Skeletal muscle cell (primary cell): ENCODE data around the gene IRF2BPL.
A peak's percentile ranks its signal among the peaks of the same experiment; 100 is the strongest.

ENCODE experiments used
- DNase-seq: peaks from one replicate; pipeline ENCODE4 v3.0.0-alpha.2; 2010; ENCODE audit warnings: low read depth
- H3K4me3 ChIP-seq: 2 replicates; pipeline ENCODE4 v1.5.1; 2011; ENCODE audit warnings: low read depth, mild to moderate bottlenecking, control low read depth, low read length, moderate library complexity

IRF2BPL gene

DNA sequence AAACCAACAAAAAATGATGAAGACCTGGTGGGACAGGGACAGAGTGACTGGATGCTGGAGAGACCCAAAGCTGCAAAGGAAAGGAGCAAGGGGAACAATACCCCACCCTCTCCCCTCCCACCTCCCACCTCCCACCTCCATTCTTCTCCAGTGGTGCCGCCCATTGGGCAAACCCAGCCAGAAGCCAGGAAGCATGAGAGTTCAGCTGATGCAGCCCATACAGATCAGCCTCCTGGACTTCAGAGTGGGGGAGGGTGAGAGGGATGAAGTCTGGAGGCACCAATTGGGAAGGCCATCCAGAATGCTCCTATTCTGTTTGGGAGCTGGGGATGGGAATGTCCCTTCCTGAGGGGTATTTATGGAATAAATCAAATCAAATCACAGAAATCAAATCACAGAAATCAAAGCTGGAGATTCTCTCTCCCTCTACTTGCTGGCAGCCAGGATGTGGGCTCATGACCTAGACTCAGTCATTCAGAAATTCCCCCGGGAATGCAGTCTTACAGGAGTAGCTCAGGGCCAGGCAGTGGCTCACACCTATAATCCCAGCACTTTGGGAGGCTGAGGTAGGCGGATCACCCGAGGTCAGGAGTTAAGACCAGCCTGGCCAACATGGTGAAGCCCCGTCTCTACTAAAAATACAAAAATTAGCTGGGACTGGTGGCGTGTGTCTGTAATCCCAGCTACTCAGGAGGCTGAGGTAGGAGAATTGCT lies 31.1 kb downstream of the IRF2BPL start:
- DNase-seq = no peak
- H3K4me3 ChIP-seq = no peak overlapping the region

DNA sequence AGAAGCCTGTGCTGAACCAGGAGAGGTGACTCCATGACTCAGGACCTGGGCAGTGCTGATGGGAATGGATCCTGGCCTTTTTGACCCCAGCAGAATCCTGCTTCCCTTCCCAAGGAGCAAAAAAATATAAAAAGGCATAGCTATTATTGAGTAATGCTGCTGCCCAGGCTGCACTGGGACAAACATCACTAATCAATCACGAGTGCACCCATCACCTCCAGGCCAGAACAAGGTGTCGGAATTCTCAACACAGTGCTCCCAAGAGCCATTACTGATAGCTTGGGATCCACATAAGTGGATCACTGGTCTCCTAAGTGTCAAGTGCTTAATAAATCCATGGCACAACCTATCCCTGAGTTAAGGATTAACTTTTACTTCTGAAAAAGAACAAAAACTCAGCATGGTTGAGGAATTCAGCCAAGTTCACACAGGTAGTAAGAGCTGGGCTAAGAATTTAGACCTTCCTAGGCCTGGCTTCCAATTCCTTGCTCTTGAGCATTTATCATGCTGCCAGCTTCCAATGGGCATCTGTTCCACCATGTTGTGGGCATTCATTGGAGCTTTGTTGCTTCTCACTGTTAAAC lies 31.9 kb downstream of the IRF2BPL start:
- no peak for DNase-seq
- no peak overlapping the region for H3K4me3 ChIP-seq

DNA sequence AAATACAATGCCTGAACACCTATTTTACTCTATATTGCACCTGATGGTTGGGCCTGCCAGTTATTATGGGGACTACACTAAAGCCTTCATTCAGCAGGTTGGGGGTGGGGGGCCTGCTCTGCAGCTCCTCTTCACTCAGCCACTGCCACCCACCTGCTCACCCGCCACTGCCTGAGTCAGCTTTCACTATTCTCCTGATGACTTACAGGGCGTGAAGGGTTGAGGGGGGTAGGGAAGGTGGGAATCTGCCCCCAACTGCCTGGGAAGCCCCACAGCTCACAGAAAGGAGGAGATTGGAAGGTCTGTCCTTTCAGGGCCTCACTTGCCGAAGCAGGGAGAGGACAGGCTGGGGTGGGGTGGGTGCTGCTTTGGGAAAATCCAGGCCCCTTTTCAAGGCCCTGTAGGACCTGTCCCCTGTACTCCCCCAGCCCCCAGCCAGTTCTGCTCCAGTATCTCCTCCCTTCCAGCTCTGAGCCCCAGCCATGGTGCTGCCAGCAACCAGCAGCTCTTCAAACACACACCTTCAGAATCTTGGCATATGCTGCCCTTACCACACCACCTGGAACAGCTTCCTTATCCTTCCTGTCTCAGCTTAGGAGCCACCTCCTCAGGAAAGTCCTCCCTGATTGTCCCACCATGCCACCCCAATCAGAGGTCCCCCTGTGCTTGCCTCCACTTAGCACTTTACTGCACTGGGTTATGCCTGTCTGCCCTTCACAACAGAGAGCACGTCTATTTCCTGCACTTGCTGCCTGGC lies 33.1 kb downstream of the IRF2BPL start:
- no peak for DNase-seq
- no peak overlapping the region for H3K4me3 ChIP-seq

DNA sequence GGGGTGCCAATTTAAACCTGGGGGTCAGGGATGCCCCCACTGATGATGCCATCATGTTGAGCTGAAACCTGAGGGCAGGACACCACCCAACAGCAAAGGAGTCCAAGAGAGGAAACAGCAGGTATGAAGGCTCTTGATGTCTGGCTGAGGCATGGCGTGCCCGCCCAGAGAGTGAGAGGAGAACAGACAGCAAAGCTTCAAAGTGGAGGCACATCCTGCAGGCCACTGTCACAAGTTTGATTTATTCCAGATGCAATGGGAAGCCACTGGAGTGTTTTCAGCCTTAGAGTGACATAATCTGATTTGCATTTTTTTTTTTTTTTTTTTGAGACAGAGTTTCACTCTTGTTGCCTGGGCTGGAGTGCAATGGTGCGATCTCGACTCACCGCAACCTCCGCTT lies 34.8 kb downstream of the IRF2BPL start:
- DNase-seq = no peak
- H3K4me3 ChIP-seq = no peak overlapping the region

DNA sequence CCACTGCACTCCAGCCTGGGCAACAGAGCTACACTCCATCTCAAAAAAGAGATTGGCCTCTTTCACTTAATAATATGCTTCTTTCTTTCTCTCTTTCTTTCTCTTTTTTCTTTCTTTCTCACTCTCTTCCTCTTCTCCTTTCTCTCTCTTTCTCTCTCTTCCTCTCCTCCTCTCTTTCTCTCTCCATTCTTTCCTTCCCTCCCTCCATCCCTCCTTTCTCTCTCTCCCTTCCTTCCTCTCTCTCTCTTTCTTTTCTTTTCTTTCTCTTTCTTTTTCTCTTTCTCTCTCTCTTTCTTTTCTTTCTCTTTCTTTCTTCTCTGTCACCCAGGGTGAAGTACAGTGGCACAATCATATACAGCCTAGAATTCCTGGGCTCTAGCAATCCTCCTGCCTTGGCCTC lies 38.4 kb downstream of the IRF2BPL start:
- H3K4me3 ChIP-seq = no peak overlapping the region
- no peak for DNase-seq

DNA sequence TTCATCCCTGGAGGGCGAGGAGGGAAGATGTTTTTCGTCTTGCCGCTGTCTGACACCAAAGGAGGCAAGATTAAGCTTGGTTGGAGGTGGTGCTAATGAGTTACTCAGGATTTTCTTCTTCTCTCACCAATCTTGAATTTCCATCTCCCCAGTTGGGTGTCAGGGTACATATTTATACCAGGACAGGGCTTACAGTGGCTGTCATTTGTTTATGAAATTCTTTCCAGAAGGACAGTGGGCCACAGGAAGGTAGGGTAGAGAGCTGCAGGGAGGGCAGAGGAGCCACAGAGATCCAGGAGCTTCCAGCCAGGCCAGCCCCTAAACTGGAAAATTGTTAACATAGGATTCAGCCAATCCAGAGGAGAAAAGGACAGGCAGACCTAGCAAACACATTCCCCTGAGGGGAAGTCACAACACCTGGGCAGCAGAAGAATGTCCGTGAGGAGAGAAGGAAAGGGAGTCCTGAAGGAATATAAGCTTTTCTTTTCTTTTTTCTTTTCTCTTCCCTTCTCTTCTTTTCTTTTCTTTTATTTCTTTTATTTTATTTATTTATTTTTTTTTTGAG lies 40.5 kb downstream of the IRF2BPL start:
- no peak for DNase-seq
- H3K4me3 ChIP-seq = no peak overlapping the region

DNA sequence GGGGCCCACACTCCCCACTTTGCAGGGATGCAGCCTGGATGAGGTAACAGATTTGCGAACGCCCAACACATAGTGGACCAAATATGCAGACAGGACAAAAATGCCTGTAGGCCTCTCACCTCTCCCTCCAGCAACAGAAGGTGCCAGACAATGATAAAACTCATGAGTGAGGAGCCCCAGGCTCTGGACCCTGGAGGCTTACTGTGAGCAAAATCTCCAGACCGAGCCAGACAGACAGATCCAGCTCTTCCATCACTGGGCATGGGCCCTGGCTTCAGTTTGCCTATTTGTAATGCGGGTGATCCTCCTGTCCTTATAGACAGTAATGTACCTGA lies 42.3 kb downstream of the IRF2BPL start:
- DNase-seq = no peak
- H3K4me3 ChIP-seq = no peak overlapping the region

DNA sequence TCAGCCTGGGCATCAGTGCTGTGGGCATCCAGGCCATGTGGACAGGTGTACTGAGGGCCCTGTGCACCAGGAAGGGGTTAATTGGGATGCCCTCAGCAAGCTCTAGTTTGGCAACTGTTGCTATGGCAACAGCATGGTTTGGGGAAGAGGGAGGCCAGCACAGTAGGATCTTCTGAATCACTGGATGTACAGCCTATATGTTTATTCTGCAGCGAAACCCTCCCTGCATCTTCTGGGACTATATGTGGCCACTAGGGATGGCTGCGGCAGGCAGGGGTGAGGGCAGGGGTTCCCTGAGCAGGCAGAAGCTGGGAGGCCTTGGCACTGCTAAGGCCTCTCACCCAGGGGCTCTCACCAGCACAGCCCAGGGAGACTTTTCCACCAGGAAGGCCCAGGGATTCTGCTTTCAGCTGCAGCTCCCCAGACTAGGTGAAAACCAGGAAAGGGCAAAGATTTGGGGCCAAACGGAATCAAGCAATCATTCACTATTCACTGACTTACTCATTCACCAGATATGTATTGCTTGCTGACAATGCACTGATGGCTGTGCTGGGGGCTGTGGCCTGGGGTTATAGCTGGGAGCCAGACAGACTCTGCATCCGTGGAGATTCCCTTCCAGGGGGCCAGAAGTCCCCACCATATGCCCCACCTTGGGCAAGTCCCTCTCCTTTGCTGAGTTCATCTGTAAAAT lies 42.8 kb downstream of the IRF2BPL start:
- DNase-seq = no peak
- H3K4me3 ChIP-seq = no peak overlapping the region

DNA sequence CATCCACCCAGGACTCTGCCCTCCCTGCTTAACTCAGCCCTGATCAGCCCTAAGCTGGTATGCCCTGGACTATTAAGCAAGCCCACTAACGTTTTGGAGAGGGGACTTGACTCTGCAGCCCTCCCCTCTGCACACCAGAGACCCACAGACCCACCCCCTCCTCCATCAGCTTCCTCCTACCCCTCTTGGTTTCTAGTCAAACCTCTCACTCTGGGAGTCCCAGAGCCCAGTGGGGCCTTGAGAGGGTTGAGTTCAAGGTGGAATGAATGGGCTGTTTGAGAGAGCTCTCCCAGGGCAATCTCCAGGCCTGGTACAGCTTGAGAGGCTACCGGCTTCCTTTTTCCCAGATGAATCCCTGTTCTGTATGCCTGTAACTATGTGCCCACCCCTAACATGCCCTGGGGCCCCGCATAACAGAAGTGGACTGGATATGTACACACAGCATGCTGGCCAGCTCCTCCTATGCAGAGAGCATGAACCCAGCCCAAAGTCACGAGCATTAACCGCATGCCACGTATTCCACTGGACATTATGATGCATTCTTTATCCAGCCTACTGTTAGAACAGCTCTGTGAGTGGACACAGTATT lies 43.6 kb downstream of the IRF2BPL start:
- no peak overlapping the region for H3K4me3 ChIP-seq
- DNase-seq = no peak

DNA sequence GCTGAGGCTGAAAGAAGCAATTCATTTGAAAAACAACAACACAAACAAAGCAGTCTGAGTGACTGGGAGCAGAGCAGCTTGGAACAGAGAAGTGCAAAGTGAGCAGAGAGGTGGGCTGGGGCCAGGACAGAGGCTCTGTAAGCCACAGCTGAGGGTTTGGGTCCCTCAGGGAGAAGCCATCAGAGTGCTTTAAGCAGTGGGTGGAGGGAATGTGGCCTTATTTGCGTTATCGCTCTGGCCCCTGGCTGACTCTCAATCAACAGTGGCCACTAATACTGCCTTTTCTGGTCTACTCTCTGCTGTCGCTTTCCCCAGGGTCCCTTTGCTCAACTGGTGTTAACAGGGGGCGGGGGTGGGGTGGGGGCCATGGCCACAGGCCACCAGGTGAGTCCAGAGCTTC lies 44.2 kb downstream of the IRF2BPL start:
- H3K4me3 ChIP-seq = no peak overlapping the region
- no peak for DNase-seq

DNA sequence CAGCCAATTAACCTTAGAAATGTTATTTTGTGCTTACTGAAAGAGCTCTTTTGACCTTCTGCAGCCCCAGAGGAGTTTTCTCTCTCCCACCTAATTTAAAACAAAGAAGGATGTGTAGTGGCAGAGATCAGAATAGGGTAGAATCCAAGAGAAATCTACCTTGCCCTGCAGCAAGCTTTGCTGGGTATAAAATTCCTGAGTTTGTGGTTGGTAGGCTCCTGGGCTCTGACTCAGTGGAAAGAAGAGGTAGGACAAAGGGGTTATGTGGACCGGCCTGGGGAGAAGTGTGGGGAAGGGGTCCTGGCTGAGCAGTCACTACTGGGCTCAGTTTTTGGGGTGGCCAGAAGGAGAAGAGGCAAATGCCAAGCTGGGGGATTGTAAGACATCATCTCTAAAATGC lies 46.8 kb downstream of the IRF2BPL start:
- no peak for DNase-seq
- H3K4me3 ChIP-seq = no peak overlapping the region

DNA sequence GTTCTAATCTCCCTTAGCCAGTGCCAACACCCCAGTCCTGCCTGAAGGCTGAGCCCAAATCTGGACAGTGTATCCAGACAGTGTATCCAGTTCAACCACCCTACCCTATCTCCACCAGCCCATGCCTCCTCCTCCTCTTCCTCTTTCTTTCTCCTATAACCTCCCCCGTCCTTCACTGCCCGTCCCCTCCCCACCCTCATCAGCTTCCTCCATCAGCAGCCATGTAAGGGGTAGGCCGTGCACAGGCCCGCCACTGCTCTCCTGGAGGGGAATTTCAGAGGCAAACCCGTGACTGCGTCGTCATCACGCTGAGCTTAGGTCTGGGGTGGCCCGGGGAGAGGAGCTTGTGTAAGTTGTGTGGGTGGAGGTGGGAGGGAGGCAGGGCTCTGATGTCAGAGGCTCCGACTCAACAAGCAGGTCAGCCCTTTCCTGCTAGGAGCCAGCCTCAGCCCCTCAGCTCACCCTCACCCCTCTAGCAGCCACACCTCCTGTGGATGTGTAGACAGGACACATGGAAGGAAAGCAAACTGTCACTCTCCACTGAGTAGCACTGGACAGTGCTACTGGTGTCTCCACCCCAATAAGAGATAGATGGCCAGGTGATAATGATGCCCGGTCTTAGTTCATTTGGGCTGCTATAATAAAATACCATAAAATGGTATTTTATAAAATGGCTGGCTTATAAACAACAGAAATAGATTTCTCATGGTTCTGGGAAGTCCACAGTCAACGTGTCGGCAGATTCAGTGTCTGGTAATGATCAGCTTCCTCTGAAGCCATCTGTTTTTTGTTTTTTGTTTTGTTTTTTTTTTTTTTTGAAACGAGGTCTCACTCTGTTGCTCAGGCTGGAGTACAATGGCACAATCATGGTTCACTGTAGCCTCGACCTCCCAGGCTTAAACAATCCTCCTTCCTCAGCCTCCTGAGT lies 50.5 kb downstream of the IRF2BPL start:
- H3K4me3 ChIP-seq = no peak overlapping the region
- DNase-seq = peak; percentile 34

DNA sequence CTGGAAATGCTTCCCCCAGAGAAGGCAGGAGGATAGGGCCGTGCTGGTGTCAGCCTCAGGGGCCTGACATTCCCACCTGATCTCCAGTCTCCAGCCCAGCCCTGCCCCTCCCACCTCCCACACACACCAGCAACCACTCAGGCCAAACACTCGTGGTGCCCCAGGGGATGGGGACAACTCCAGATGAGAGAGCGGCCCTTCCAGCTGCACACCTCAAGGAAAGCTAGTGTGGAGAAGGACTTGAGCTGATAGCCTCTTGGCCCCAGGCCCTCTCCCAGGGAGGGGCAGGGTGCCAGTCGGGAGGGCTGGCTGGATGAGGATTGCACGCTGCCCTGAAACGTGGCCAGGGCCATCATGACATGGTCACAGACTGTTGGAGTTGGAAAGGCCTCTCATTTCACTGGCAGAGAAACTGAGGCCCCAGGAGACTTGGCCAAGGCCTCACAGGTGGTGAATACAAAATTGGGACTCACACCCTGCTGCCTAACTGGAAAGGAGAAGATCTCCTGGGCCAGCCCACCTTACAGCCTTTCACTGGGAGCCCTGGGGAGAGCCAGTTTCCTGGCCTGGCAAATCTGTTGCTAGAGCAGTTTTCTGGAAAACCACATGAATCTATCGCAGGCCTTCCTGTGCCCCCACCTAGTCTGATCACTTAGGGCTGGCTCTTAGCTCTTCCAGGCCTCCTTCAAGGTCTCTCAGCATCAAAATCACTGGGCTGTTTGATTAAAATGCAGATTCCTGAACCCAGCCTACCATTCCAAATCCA lies 52.1 kb downstream of the IRF2BPL start:
- no peak for DNase-seq
- no peak overlapping the region for H3K4me3 ChIP-seq

DNA sequence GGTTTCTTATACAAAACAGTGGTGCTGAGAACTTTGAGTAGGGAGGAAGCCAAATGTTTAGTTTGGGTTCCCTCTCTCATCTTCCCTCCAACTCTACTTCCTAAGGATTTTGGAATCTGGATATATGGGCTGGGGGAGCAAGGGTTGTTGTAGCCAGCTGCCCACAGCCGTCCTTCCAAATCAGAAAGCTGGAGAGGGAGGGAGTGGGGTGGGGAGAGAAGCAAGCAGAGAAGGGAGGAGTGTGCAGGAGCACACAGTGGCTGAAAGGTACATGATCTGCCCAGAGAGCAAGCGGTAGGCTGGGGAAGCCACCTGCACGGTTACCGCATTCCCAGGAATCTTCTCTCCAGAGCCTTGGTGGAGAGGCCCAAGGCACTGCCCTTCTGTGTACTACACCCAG lies 52.7 kb downstream of the IRF2BPL start:
- no peak for DNase-seq
- no peak overlapping the region for H3K4me3 ChIP-seq

DNA sequence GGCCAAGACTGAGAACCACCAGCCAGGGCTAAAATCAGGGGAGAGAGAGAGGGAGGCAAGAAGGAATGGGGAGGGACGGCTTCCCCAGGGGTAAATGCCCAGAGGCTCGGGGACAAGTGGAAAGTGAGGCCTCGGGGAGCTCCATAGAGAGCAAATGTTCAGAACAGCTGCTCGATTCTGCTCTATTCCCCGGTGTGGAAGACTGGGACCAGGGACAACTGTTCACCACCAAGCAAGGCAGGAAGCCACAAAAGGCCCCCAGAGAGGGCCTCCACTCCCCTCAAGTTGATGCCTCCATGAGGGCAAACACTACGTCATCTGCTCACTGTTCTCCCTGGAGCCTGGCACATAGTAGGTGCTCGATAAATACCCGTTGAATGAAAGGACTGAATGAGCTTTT lies 53.5 kb downstream of the IRF2BPL start:
- H3K4me3 ChIP-seq = no peak overlapping the region
- no peak for DNase-seq
